Aorta (tissue), 4 donors: ENCODE results near the gene CABP4. TPM values are rescaled to one million over a fixed set of nuclear protein-coding genes. Genes with fewer than 3 reads are reported as not detected.

Experiments used
- microRNA-seq, 2 donors: library from miRNA; unstranded; fragments of <30 nt; microRNA quantifications; one replicate each; pipeline ENCODE4 v1.2.0, GENCODE V29; 2020
- polyA plus RNA-seq, 2 donors: library from polyadenylated mRNA; stranded (reverse); fragments of 200-250 nt; gene quantifications; one replicate each; pipeline ENCODE4 v1.2.3, GENCODE V29; 2013
- total RNA-seq, 2 donors: library from RNA; stranded (reverse); fragmentation: NEBNext Ultra II Directional; extraction: Animal tissue kit (Norgen Biotek cat#: 25700); gene quantifications; one replicate each; pipeline ENCODE4 v1.2.1, GENCODE V29; 2021
- donor health status: healthy with polysubstance abuse.
- donor health status: Bipolar disorder and iron deficiency.
- donor health status: DM: no; HTN: no; CAD: no.
- donor health status: DM: yes; HTN: yes; CAD: no.

CABP4 gene
- total and polyA plus RNA-seq, 4 donors, result 0.33 to 3.9 (median 2.4) TPM

Small RNA genes lying within 50 kb of the gene (microRNA-seq; reads per million reads assigned to microRNA genes)
- 0 to 1.8 reads per million in 2 donors for gene MIR6752

Other genes starting within 250 kb of the CABP4 start
- gene GRK2, start 188.9 kb upstream of the CABP4 start, total RNA-seq, result 10 to 100 TPM; 53.8 to 77.6 TPM
- gene GRK2, start 188.9 kb upstream of the CABP4 start, polyA plus RNA-seq, result 10 to 100 TPM; 29.3 to 53.6 TPM
- 10 to 100 TPM; 43.2 to 96.1 TPM for gene ANKRD13D, start 166.1 kb upstream of the CABP4 start, total RNA-seq
- 100 to 1,000 TPM in 1 of 2 donors, 10 to 100 TPM in 1; 16.8 to 100 TPM for gene ANKRD13D, start 166.1 kb upstream of the CABP4 start, polyA plus RNA-seq
- gene SSH3, start 151.8 kb upstream of the CABP4 start, total RNA-seq, result 10 to 100 TPM; 27.3 to 37.0 TPM
- 10 to 100 TPM; 13.3 to 24.1 TPM for gene SSH3, start 151.8 kb upstream of the CABP4 start, polyA plus RNA-seq
- gene POLD4, start 101.8 kb upstream of the CABP4 start, total RNA-seq, result 10 to 100 TPM; 82.7 to 85.1 TPM
- 100 to 1,000 TPM; 175 to 338 TPM for gene POLD4, start 101.8 kb upstream of the CABP4 start, polyA plus RNA-seq
- gene CLCF1, start 81.8 kb upstream of the CABP4 start, total RNA-seq, result 10 to 100 TPM in 1 of 2 donors, 1 to 10 TPM in 1; 7.7 to 12.0 TPM
- 10 to 100 TPM in 1 of 2 donors, 1 to 10 TPM in 1; 2.6 to 19.5 TPM for gene CLCF1, start 81.8 kb upstream of the CABP4 start, polyA plus RNA-seq
- 10 to 100 TPM; 14.6 to 25.1 TPM for gene RAD9A, start 63.4 kb upstream of the CABP4 start, total RNA-seq
- gene RAD9A, start 63.4 kb upstream of the CABP4 start, polyA plus RNA-seq, result 10 to 100 TPM in 1 of 2 donors, 1 to 10 TPM in 1; 8.8 to 56.2 TPM
- gene PPP1CA, start 53.5 kb upstream of the CABP4 start, total RNA-seq, result 10 to 100 TPM; 61.7 to 64.8 TPM
- 10 to 100 TPM; 79.6 to 92.0 TPM for gene PPP1CA, start 53.5 kb upstream of the CABP4 start, polyA plus RNA-seq
- gene TBC1D10C, start 51.3 kb upstream of the CABP4 start, total RNA-seq, result 1 to 10 TPM; 4.2 to 9.5 TPM
- gene TBC1D10C, start 51.3 kb upstream of the CABP4 start, polyA plus RNA-seq, result 1 to 10 TPM; 1.9 to 2.3 TPM
- 1 to 10 TPM; 7.0 to 9.3 TPM for gene CARNS1, start 39.7 kb upstream of the CABP4 start, total RNA-seq
- gene CARNS1, start 39.7 kb upstream of the CABP4 start, polyA plus RNA-seq, result 1 to 10 TPM in 1 of 2 donors, under 1 TPM in 1; 0.38 to 8.1 TPM
- gene RPS6KB2, start 26.9 kb upstream of the CABP4 start, total RNA-seq, result 10 to 100 TPM; 30.8 to 37.7 TPM
- 10 to 100 TPM; 38.2 to 84.8 TPM for gene RPS6KB2, start 26.9 kb upstream of the CABP4 start, polyA plus RNA-seq
- gene PTPRCAP, start 17.7 kb upstream of the CABP4 start, total RNA-seq, result 1 to 10 TPM; 2.9 to 4.8 TPM
- gene PTPRCAP, start 17.7 kb upstream of the CABP4 start, polyA plus RNA-seq, result 10 to 100 TPM in 1 of 2 donors, 1 to 10 TPM in 1; 2.0 to 13.8 TPM
- gene CORO1B, start 11.9 kb upstream of the CABP4 start, total RNA-seq, result 10 to 100 TPM; 77.6 to 79.6 TPM
- 10 to 100 TPM; 45.7 to 96.7 TPM for gene CORO1B, start 11.9 kb upstream of the CABP4 start, polyA plus RNA-seq
- gene GPR152, start 2.6 kb upstream of the CABP4 start, total RNA-seq, result not detected
- gene GPR152, start 2.6 kb upstream of the CABP4 start, polyA plus RNA-seq, result not detected
- 10 to 100 TPM; 34.1 to 37.6 TPM for gene TMEM134, start 13.9 kb downstream of the CABP4 start, total RNA-seq
- 10 to 100 TPM; 20.0 to 63.2 TPM for gene TMEM134, start 13.9 kb downstream of the CABP4 start, polyA plus RNA-seq
- gene AIP, start 27.7 kb downstream of the CABP4 start, total RNA-seq, result 10 to 100 TPM; 61.2 to 63.1 TPM
- gene AIP, start 27.7 kb downstream of the CABP4 start, polyA plus RNA-seq, result 100 to 1,000 TPM; 105 to 141 TPM
- gene PITPNM1, start 50.0 kb downstream of the CABP4 start, total RNA-seq, result 10 to 100 TPM; 40.5 to 48.8 TPM
- 10 to 100 TPM; 11.8 to 22.5 TPM for gene PITPNM1, start 50.0 kb downstream of the CABP4 start, polyA plus RNA-seq
- gene CDK2AP2, start 52.8 kb downstream of the CABP4 start, total RNA-seq, result 10 to 100 TPM; 40.8 to 65.6 TPM
- 100 to 1,000 TPM in 1 of 2 donors, 10 to 100 TPM in 1; 87.3 to 105 TPM for gene CDK2AP2, start 52.8 kb downstream of the CABP4 start, polyA plus RNA-seq
- not detected for gene CABP2, start 68.1 kb downstream of the CABP4 start, total RNA-seq
- gene CABP2, start 68.1 kb downstream of the CABP4 start, polyA plus RNA-seq, result not detected
- gene GSTP1, start 128.5 kb downstream of the CABP4 start, total RNA-seq, result 100 to 1,000 TPM; 371 to 432 TPM
- 100 to 1,000 TPM; 559 to 782 TPM for gene GSTP1, start 128.5 kb downstream of the CABP4 start, polyA plus RNA-seq
- 100 to 1,000 TPM; 113 to 123 TPM for gene NDUFV1, start 151.6 kb downstream of the CABP4 start, total RNA-seq
- gene NDUFV1, start 151.6 kb downstream of the CABP4 start, polyA plus RNA-seq, result 100 to 1,000 TPM; 104 to 295 TPM
- 1 to 10 TPM; 4.6 to 6.8 TPM for gene NUDT8, start 174.6 kb downstream of the CABP4 start, total RNA-seq
- gene NUDT8, start 174.6 kb downstream of the CABP4 start, polyA plus RNA-seq, result 1 to 10 TPM; 4.1 to 9.5 TPM
- gene TBX10, start 184.4 kb downstream of the CABP4 start, total RNA-seq, result not detected
- gene TBX10, start 184.4 kb downstream of the CABP4 start, polyA plus RNA-seq, result 1 to 10 TPM in 1 of 2 donors, under 1 TPM in 1; 0.23 to 5.4 TPM
- not detected for gene ACY3, start 195.4 kb downstream of the CABP4 start, total RNA-seq
- 1 to 10 TPM in 1 of 2 donors, not detected in 1; 8.3 TPM for gene ACY3, start 195.4 kb downstream of the CABP4 start, polyA plus RNA-seq
- not detected for gene ALDH3B2, start 219.3 kb downstream of the CABP4 start, total RNA-seq
- under 1 TPM in 1 of 2 donors, not detected in 1; 0.05 TPM for gene ALDH3B2, start 219.3 kb downstream of the CABP4 start, polyA plus RNA-seq